Measurements from ENCODE around the gene MIA3. TPM values are rescaled to one million over a fixed set of nuclear protein-coding genes. Genes with fewer than 3 reads are reported as not detected.
A peak's percentile ranks its signal among the peaks of the same experiment; 100 is the strongest.

MIA3 gene
- total and polyA plus RNA-seq, 9 donors: 41.8 to 60.8 (median 51.1) TPM

GRCh38 chr1:222616525-222616924 is 1.4 kb upstream of the MIA3 start:
- Histone ChIP-seq H3K36me3 (ENCODE audit: control insufficient read depth, insufficient read depth, low read length) (no peaks in the 10 kb centered on the region), H3K9me3 (replicated peaks; ENCODE audit: control insufficient read depth, low read depth, low read length) (no peaks in the 10 kb centered on the region), H3K4me1 (ENCODE audit: control insufficient read depth, insufficient read depth, low read length) (peaks cover 16% of the 10 kb centered on the region), H3K27ac (ENCODE audit: low read length) (peak overlapping the region; percentile 86), H3K27me3 (ENCODE audit: control insufficient read depth, insufficient read depth, low read length) (peaks cover 7% of the 10 kb centered on the region), H3K4me3 (ENCODE audit: low read length) (no peak overlapping the region)
- no CpG with 5 or more reads among the region's 5 CpGs for WGBS (ENCODE audit: insufficient coverage)
- peak; percentile 89 for DNase-seq

GRCh38 chr1:222617367-222617951 is 438 bp upstream of the MIA3 start:
- Histone ChIP-seq H3K9me3 (replicated peaks; ENCODE audit: control insufficient read depth, low read depth, low read length) (no peaks in the 10 kb centered on the region), H3K4me3 (ENCODE audit: low read length) (peak overlapping the region; percentile 63), H3K4me1 (ENCODE audit: control insufficient read depth, insufficient read depth, low read length) (peaks cover 16% of the 10 kb centered on the region), H3K36me3 (ENCODE audit: control insufficient read depth, insufficient read depth, low read length) (peaks cover 2% of the 10 kb centered on the region), H3K27ac (ENCODE audit: low read length) (peak overlapping the region; percentile 86), H3K27me3 (ENCODE audit: control insufficient read depth, insufficient read depth, low read length) (peaks cover 4% of the 10 kb centered on the region)
- peak; percentile 99 for DNase-seq
- under 1% methylated on average over 25 of the region's 37 CpGs for WGBS (ENCODE audit: insufficient coverage)

GRCh38 chr1:222618880-222619596 is 1.1 kb downstream of the MIA3 start:
- H3K27ac ChIP-seq (ENCODE audit: low read length): no peak overlapping the region

GRCh38 chr1:222620566-222620965 is 2.7 kb downstream of the MIA3 start:
- H3K27me3 ChIP-seq (ENCODE audit: control insufficient read depth, insufficient read depth, low read length): peaks cover 4% of the 10 kb centered on the region
- WGBS (ENCODE audit: insufficient coverage): 50% methylated on average over 1 of the region's 2 CpGs
- no peak overlapping the region for H3K27ac ChIP-seq (ENCODE audit: low read length)
- no peak for DNase-seq
- H3K4me3 ChIP-seq (ENCODE audit: low read length): no peak overlapping the region
- peaks cover 16% of the 10 kb centered on the region for H3K4me1 ChIP-seq (ENCODE audit: control insufficient read depth, insufficient read depth, low read length)
- no peaks in the 10 kb centered on the region for H3K9me3 ChIP-seq (replicated peaks; ENCODE audit: control insufficient read depth, low read depth, low read length)
- H3K36me3 ChIP-seq (ENCODE audit: control insufficient read depth, insufficient read depth, low read length): peaks cover 15% of the 10 kb centered on the region

More at GRCh38 chr1:222618880-222619596, 1.1 kb downstream of the MIA3 start:
- Histone ChIP-seq H3K36me3 (ENCODE audit: control insufficient read depth, insufficient read depth, low read length) (peaks cover 10% of the 10 kb centered on the region), H3K4me3 (ENCODE audit: low read length) (peak overlapping the region; percentile 75), H3K27me3 (ENCODE audit: control insufficient read depth, insufficient read depth, low read length) (peaks cover 4% of the 10 kb centered on the region), H3K4me1 (ENCODE audit: control insufficient read depth, insufficient read depth, low read length) (peaks cover 16% of the 10 kb centered on the region), H3K9me3 (replicated peaks; ENCODE audit: control insufficient read depth, low read depth, low read length) (no peaks in the 10 kb centered on the region)
- peak; percentile 40 for DNase-seq
- WGBS (ENCODE audit: insufficient coverage): 9% methylated on average over 14 of the region's 20 CpGs

- Histone ChIP-seq H3K4me3 (ENCODE audit: low read length) (no peak overlapping the region), H3K4me1 (ENCODE audit: control insufficient read depth, insufficient read depth, low read length) (peaks cover 7% of the 10 kb centered on the region), H3K27ac (ENCODE audit: low read length) (no peak overlapping the region), H3K36me3 (ENCODE audit: control insufficient read depth, insufficient read depth, low read length) (peaks cover 31% of the 10 kb centered on the region), H3K9me3 (replicated peaks; ENCODE audit: control insufficient read depth, low read depth, low read length) (no peaks in the 10 kb centered on the region), H3K27me3 (ENCODE audit: control insufficient read depth, insufficient read depth, low read length) (no peaks in the 10 kb centered on the region)
- DNase-seq: no peak
- WGBS (ENCODE audit: insufficient coverage): no CpG with 5 or more reads among the region's 5 CpGs
Observed at GRCh38 chr1:222622765-222623164, 4.9 kb downstream of the MIA3 start.

- Histone ChIP-seq H3K9me3 (replicated peaks; ENCODE audit: control insufficient read depth, low read depth, low read length) (no peaks in the 10 kb centered on the region), H3K36me3 (ENCODE audit: control insufficient read depth, insufficient read depth, low read length) (peaks cover 32% of the 10 kb centered on the region), H3K4me3 (ENCODE audit: low read length) (no peak overlapping the region), H3K27me3 (ENCODE audit: control insufficient read depth, insufficient read depth, low read length) (no peaks in the 10 kb centered on the region), H3K4me1 (ENCODE audit: control insufficient read depth, insufficient read depth, low read length) (peaks cover 7% of the 10 kb centered on the region), H3K27ac (ENCODE audit: low read length) (no peak overlapping the region)
- DNase-seq: no peak
Observed at GRCh38 chr1:222623458-222623857, 5.6 kb downstream of the MIA3 start.

GRCh38 chr1:222624214-222624613 is 6.3 kb downstream of the MIA3 start:
- H3K27me3 ChIP-seq (ENCODE audit: control insufficient read depth, insufficient read depth, low read length): no peaks in the 10 kb centered on the region
- peaks cover 3% of the 10 kb centered on the region for H3K4me1 ChIP-seq (ENCODE audit: control insufficient read depth, insufficient read depth, low read length)
- no peak for DNase-seq
- no peak overlapping the region for H3K4me3 ChIP-seq (ENCODE audit: low read length)
- no peaks in the 10 kb centered on the region for H3K9me3 ChIP-seq (replicated peaks; ENCODE audit: control insufficient read depth, low read depth, low read length)
- peaks cover 40% of the 10 kb centered on the region for H3K36me3 ChIP-seq (ENCODE audit: control insufficient read depth, insufficient read depth, low read length)
- H3K27ac ChIP-seq (ENCODE audit: low read length): no peak overlapping the region
- no CpG with 5 or more reads among the region's 7 CpGs for WGBS (ENCODE audit: insufficient coverage)

- Histone ChIP-seq H3K27ac (ENCODE audit: low read length) (no peak overlapping the region), H3K9me3 (replicated peaks; ENCODE audit: control insufficient read depth, low read depth, low read length) (no peaks in the 10 kb centered on the region), H3K4me1 (ENCODE audit: control insufficient read depth, insufficient read depth, low read length) (no peaks in the 10 kb centered on the region), H3K4me3 (ENCODE audit: low read length) (no peak overlapping the region), H3K36me3 (ENCODE audit: control insufficient read depth, insufficient read depth, low read length) (peaks cover 56% of the 10 kb centered on the region), H3K27me3 (ENCODE audit: control insufficient read depth, insufficient read depth, low read length) (no peaks in the 10 kb centered on the region)
- WGBS (ENCODE audit: insufficient coverage): 93% methylated on average over 4 of the region's 6 CpGs
- DNase-seq: no peak
Observed at GRCh38 chr1:222627232-222627631, 9.3 kb downstream of the MIA3 start.

- no peaks in the 10 kb centered on the region for H3K27me3 ChIP-seq (ENCODE audit: control insufficient read depth, insufficient read depth, low read length)
- H3K36me3 ChIP-seq (ENCODE audit: control insufficient read depth, insufficient read depth, low read length): peaks cover 59% of the 10 kb centered on the region
- 95% methylated on average over 7 of the region's 7 CpGs for WGBS (ENCODE audit: insufficient coverage)
- DNase-seq: no peak
- no peaks in the 10 kb centered on the region for H3K4me1 ChIP-seq (ENCODE audit: control insufficient read depth, insufficient read depth, low read length)
- no peaks in the 10 kb centered on the region for H3K9me3 ChIP-seq (replicated peaks; ENCODE audit: control insufficient read depth, low read depth, low read length)
- no peak overlapping the region for H3K4me3 ChIP-seq (ENCODE audit: low read length)
- no peak overlapping the region for H3K27ac ChIP-seq (ENCODE audit: low read length)
Observed at GRCh38 chr1:222629921-222630535, 12.1 kb downstream of the MIA3 start.

GRCh38 chr1:222631611-222632208 is 13.8 kb downstream of the MIA3 start:
- DNase-seq: no peak
- H3K4me3 ChIP-seq (ENCODE audit: low read length): no peak overlapping the region
- H3K4me1 ChIP-seq (ENCODE audit: control insufficient read depth, insufficient read depth, low read length): no peaks in the 10 kb centered on the region
- 70% methylated on average over 3 of the region's 3 CpGs for WGBS (ENCODE audit: insufficient coverage)
- H3K27me3 ChIP-seq (ENCODE audit: control insufficient read depth, insufficient read depth, low read length): no peaks in the 10 kb centered on the region
- H3K9me3 ChIP-seq (replicated peaks; ENCODE audit: control insufficient read depth, low read depth, low read length): no peaks in the 10 kb centered on the region
- peaks cover 55% of the 10 kb centered on the region for H3K36me3 ChIP-seq (ENCODE audit: control insufficient read depth, insufficient read depth, low read length)
- H3K27ac ChIP-seq (ENCODE audit: low read length): no peak overlapping the region
